ENCODE results near the gene REEP1.
"Not testable (repeated sequence)": the region's sequence is repeated elsewhere in the genome, so short reads cannot be mapped to it uniquely, and the experiment has no call there.

The REEP1 gene

DNA sequence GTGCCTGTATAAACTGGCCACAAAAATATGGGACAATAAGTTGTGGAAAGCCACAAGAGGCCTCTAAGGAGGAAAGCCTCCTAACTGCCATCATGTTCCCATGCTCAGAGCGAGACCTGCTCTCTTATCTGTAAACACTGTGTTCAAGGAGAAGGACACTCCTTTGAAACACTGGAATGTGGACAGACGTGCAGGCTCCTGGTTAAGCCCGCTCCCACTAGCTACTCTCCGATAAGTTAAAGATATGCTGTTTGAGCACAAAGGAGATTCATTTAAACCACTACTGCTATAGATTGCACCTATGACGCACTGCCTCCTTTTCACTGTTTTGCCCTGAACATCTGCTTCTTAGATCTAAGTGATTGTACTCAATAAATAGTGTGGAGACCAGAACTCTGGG, 92.2 kb downstream of the REEP1 start:
- DNase-seq (ENCODE audit: low read depth in 1 of 2, low spot score in 1 of 2), result not testable (repeated sequence)

DNA sequence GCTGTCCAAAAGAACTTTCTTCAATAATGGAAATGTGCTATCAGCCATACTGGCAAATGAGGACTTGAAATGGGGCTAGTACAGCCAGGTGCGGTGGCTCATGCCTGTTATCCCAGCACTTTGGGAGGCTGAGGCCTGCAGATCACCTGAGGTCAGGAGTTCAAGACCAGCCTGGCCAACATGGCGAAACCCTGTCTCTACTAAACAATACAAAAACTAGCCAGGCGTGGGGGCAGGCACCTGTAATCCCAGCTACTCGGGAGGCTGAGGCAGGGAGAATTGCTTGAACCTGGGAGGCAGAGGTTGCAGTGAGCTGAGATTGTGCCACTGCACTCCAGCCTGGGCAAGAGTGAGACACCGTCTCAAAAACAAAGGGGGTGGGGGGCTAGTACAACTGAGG, 92.6 kb downstream of the REEP1 start:
- DNase-seq (ENCODE audit: low read depth in 1 of 2, low spot score in 1 of 2), result not testable (repeated sequence)

DNA sequence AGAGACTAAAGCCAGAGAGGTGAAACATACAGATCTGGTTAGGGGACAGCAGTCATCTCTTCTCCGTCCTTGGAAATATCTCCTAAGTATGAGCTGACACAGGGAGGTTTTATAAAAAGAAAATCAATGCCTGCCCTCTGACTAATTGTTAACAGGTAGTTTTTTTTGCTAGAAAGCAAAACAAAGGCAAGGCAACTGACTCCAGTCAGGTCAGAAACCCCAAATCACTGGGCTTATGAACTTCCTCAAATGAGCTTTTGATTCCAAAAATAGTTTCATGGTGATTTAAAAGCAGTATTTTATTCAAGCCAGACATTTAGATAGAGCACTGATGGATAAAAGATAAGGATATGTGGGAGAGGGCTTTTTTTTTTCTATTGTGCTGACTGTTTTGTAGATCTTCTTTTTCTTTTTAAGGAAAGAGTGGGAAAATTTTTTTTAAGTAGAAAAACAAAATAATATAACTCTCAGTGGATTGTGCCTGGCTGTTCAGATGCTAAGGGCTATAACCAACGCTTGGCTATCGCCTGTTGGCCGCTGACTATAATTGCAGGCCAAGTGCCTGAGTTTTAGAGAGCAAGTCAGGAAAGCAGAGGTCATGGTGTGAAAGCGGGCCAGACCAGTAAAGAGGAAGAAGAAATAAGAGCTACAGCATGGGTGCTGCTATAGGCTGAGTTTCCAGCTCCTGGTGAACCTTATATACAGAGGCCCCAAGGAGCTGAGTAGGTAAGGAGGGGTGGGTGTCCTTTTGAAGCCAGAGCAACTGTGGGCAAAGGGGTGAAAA, 93.3 kb downstream of the REEP1 start:
- DNase-seq (ENCODE audit: low read depth in 1 of 2, low spot score in 1 of 2), result no peak

DNA sequence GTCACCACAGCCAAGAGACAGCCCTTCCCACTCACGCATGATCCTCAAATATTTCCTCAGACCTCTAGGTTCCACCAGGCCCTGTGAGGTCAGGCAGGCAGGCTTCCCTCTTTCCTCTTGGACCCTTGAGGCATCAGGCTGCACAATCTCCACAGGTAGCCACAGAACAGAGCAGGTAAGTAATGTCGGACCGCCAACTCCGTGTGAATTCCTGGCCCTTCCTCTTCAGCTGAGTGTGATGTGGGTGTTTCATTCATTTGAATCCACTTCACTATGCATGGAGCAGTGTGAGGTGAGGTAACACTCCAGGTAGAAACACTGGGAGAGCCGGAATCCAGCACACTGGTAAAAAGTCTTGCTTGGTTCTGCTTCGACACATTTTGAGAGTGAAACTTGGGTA, 94.2 kb downstream of the REEP1 start:
- DNase-seq (ENCODE audit: low read depth in 1 of 2, low spot score in 1 of 2), result no peak

DNA sequence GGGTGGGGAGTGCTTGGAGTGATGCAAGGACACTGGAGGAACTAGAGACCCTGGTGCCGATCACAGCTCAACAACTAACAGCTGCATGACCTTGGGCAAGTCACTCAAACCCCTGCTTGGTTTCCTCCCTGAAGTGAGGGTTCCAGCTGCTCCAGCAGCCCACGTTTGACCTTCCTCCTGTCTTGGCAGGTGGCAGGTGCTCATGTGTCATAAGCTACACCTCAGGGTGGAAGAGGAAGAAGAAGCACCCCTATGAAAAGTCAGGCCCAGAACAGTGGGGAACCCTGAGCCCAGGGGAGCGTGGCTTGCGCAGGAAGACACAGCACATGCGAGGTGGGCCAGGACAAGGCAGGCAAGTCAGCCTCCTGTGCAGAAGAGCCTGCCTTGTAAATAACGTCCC, 95.8 kb downstream of the REEP1 start:
- no peak for DNase-seq (ENCODE audit: low read depth in 1 of 2, low spot score in 1 of 2)

DNA sequence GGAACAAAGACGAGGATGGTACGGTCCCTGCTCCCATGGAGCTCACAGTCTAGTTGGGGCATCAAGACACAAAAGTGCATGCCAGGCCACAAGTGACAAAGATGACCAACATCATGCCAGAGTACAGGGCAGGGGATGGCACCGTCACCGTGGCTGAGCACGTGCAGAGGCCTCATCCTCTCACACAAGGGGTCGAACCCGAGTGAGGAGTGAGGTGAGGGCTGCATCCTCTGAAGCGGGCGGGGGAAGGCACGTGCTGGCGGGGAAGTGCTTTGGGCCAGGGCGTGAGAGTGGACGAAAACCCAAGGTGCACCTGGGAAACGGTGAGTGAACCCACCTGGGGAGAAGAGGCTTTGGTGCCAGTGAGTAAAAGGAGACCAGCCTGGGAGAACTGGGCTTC, 97.2 kb downstream of the REEP1 start:
- no peak for DNase-seq (ENCODE audit: low read depth in 1 of 2, low spot score in 1 of 2)

DNA sequence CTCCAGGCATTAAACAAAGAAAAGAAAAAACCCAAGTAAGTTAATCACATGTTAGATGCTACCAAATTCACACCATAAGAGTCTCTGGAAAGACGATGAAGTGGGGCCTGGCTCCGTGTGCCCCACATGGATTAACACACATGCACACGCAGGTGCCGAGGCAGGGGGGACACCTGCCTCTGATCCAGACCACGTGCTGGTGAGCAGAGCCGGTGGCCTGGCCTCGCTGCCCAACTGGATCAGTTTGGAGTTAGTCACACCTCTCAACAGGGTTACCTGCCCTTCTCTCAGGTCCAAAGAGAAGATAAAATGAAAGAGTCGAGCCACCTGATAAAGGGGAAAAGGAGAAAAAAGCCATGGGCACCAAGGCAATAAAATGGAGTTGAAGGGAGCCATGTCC, 97.7 kb downstream of the REEP1 start:
- DNase-seq (ENCODE audit: low read depth in 1 of 2, low spot score in 1 of 2), result no peak

DNA sequence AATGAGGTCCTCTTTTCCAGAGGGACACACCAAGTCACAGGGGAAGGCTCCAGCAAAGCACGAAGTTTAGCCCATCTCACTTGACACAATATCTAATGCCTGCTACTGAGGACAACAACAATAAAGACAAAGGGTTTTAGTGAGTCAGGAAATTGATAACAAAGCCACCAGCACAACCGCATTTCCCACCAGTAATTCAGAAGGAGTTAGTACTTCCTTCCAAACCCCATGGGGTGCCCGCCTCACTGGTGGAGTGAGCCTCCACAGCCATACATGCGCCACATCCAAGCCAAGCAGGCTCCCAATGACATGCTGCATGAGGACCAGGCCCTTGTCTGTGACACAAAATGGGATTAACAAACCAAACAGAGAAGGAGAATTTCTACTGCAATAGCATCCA, 98.1 kb downstream of the REEP1 start:
- DNase-seq (ENCODE audit: low read depth in 1 of 2, low spot score in 1 of 2), result no peak

DNA sequence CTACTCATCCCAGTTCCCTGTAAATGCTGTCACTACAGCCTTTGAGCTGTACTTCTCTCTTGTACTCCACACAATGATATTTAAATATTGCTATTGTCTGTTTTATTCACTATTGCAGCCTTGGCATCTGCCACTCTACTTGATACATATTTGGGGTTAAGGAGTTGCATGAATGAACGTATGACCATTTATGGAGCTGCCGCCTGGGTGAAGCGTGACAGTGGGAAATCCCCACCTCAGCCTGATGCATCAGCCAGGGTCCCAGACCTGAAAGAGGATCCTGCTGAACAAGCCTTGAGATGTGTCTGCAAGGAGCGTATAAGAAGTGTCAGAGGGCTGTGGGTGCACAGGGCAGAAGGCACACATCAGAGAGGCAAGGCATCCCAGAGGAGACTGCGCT, 99.1 kb downstream of the REEP1 start:
- DNase-seq (ENCODE audit: low read depth in 1 of 2, low spot score in 1 of 2), result peak in 1 of 2 donors; percentile 32

DNA sequence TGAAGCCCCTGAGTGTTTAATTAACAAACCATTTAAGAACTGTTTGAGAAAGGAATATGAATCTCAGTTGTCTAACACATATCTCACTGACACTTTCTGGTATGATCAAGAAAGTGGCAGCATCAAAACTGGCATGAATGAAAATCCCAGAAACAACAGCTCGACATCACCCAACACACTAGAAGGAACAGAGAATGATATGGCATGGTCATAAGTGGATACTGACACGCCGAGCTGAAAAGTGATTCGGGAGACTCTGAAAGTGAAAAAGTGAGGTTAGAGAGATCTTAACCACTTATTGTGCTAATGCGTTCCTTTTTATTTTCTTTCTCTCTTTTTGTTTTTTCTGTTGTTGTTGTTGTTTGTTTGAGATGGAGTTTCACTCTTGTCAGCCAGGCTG, 100.3 kb downstream of the REEP1 start:
- no peak for DNase-seq (ENCODE audit: low read depth in 1 of 2, low spot score in 1 of 2)

DNA sequence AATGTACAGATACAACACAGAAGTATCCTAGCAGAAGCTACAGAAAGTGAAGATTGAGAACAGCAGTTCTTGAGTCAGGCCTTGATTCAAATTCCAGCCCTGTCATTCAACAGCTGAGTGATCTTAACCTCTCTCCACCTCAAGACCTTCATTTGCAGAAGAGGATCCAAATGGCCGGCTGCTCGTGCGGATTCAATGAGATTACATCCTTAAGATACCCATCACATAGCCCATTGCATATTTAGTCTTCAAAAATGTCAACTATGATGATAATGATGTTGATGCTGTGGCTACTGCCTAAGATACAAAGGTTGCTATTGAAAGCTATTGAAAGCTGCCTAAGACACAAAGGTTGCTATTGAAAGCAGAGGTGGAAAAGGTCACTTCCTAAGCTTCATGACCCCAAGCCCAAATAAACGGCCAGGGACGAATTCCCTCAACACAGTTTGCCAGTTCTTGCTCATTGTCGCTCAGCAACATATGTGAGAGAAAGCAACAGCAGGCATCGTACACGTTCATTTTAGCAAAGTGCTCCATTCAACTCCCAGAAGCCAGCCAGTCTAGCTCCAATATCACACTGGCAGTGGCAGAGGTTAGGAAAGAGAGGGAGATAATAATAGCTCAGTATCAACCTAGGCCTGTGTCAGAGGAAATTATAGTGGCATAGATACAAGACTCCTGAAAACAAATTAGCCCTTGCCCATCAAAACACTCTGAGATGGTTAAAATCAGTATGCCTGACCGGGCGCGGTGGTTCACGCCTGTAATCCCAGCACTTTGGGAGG, 102.0 kb downstream of the REEP1 start:
- no peak for DNase-seq (ENCODE audit: low read depth in 1 of 2, low spot score in 1 of 2)

DNA sequence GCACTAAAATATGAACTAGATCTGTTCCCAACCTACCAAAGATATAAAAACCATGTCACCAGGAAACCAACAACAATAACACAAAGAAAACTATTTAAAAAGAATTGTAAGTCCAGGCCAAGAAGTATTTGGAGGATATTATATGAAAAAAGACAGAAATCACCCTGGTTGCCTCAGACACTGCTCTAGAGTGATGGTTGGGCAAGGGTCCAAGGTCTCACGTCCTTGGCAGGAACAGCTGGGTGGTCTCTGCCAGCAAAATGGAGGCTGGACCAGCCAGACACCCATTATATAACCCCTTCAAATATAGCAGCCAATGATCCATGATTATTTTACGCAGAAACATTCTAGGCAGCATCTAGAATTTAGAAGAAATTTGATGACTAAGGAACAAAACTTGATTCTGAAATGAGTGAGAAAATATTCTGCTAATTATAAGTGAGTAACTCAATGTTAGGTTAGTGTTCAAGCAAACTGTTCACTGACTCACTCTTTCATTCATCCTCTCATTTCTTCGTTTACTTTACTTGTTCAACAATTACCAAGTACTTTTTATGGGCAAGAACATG, 102.8 kb downstream of the REEP1 start:
- DNase-seq (ENCODE audit: low read depth in 1 of 2, low spot score in 1 of 2), result no peak

DNA sequence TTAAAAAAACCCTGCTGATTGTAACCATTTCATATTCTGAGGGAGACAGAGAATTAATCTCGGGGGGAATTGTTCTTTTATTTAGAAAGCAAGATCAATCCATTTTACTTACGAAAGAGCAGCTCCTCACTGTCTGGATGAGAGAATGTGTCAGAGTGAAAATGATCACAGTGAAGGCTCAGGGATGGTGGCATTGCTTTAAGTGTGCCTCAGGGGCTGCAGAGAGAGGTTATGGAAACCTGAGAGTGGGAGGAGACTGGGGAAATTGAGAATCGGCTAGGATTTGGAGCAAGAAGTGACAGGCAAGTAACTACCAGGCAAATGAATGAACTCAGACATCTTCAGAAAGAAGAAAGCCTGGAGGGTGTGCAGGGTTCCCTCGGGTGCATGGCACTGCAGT, 104.0 kb downstream of the REEP1 start:
- no peak for DNase-seq (ENCODE audit: low read depth in 1 of 2, low spot score in 1 of 2)

DNA sequence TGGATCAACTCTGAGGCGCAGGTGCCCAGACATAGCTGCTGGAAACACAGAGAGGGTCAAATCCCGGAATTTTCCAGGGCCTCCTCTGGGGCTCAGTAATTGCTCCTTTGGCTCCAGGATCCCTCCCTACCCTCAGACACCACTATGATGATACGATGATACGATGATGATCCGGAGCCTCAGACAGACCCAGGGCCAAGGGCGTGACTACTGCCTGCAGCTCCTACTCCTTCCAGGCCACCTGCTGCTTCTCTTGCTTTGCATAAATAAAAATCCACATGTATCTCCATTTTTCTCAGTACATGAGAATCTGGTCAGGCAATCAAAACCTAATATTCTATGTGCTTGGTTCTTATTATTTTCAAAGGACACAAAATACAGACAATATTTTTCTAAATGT, 104.5 kb downstream of the REEP1 start:
- no peak for DNase-seq (ENCODE audit: low read depth in 1 of 2, low spot score in 1 of 2)

DNA sequence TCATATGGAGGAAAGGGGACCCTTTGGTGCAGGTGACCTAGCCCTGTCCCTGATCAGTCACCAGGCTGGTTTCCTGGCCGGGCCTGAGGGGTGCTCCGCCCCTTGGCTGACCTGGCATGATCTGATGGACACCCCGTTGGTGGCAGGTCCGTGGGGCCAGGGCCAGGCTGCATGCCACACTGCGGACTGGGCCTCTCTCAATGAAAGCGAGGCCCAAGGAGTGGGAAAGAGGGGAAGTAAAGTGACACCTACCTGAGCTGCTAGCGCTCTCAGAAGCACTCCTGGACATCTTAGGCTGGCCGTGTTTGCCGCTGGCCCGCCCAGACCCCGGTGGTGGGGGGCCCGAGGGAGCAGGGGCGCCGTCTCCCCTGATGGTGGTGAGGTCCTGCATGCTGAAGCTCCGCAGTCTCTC, 105.0 kb downstream of the REEP1 start:
- DNase-seq (ENCODE audit: low read depth in 1 of 2, low spot score in 1 of 2), result no peak

DNA sequence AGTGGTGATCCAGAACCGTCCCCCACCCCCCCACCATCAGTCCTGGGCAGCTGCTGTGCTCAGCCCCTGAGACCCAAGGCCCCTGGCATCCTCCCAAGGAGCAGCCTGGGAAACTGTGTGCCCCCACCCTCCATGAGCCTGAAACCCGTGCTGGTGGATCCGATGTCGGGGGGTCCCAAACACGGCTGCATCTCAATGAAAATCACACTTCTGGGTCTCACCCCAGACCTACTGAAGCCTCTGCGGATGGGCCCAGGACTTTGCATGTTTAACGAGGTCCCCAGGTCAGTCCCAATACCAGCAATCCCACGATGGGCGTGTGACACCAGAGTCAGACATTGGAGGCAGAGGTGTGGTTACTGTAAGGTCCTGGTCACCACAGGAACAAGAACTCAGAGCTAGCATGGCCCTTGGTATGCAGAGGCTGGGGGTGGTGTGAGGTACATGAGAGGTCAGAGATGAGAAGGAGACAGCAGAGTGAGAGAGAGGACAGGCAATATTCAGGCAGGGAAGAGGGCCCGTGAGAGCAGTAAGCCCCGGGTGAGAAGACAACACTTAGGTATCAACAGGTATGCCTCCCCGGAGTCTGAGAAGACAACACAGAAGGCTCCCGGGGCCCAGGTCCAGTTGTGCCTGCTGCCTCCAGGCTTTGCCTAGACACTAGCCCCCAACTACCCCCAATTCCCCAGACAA, 105.6 kb downstream of the REEP1 start:
- no peak for DNase-seq (ENCODE audit: low read depth in 1 of 2, low spot score in 1 of 2)

DNA sequence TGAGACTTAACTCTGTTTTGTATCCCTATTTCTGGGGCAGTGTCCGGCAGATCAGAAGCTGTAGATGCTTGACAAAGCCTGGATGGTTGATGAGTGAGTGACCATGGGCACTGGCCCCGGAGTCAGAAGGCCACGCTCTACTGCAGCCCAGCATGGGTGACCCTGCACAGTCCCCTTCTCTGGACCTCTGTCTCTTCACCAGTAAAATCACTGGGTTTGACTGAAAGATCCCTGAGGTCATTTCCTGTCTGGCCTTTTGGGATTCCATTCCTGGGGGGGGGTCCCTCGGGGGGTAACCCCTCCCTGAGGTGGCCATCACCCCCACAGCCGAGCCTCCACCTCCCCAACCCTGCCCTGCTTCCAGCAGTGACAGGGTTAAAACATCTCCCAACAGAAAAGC, 106.5 kb downstream of the REEP1 start:
- DNase-seq (ENCODE audit: low read depth in 1 of 2, low spot score in 1 of 2), result no peak

DNA sequence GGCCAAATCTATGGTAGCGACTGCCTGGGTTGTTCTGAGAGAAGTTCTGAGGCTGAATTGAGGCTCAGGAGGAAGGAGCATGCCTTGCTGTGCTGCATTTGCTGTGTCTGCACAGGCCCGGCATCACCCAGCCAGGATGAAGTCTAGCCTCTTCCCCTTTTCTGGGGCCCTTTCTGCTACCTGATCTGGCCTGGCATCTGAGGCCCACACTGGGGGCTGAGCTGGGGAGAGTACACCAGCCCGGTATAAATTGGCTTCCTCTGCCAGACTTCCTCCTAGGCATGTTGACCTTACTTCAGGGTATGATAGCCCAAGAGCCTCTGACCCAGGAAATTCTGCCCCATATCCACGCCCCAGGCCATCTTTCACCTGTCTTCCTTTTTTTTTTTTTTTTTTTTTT, 108.2 kb downstream of the REEP1 start:
- no peak for DNase-seq (ENCODE audit: low read depth in 1 of 2, low spot score in 1 of 2)

DNA sequence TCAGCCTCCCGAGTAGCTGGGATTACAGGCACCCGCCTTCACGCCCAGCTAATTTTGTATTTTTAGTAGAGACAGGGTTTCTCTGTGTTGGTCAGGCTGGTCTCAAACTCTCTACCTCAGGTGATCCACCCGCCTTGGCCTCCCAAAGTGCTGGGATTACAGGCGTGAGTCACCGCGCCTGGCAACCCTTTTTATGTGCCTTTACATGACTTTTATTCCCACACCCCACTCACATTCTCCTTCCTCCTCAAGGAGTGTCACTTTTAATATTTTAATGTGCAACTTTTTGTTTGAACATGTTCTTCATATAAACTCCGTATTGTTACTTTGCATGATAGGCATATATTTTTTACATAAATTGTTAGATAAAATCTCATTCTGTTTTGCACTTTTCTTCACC, 108.9 kb downstream of the REEP1 start:
- DNase-seq (ENCODE audit: low read depth in 1 of 2, low spot score in 1 of 2), result not testable (repeated sequence)

DNA sequence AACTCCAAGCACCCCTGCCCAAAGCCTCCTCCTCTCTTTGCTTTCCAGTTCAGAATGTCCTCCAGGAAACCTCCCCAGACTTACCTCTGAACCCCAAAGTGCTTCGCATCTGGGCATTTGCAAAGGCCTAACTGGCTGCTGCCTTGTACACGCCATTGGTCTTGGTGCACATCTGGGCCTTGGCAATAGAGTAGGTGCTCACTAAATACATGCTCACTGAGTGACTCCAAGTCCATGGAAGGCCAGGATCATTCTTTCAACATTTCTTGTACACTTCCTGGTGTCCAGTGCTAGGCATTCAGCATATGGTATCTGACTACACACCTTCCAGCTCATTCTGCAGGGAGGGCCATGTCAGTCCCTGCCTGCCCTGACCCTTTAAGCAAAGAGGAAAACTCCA, 109.7 kb downstream of the REEP1 start:
- no peak for DNase-seq (ENCODE audit: low read depth in 1 of 2, low spot score in 1 of 2)

DNA sequence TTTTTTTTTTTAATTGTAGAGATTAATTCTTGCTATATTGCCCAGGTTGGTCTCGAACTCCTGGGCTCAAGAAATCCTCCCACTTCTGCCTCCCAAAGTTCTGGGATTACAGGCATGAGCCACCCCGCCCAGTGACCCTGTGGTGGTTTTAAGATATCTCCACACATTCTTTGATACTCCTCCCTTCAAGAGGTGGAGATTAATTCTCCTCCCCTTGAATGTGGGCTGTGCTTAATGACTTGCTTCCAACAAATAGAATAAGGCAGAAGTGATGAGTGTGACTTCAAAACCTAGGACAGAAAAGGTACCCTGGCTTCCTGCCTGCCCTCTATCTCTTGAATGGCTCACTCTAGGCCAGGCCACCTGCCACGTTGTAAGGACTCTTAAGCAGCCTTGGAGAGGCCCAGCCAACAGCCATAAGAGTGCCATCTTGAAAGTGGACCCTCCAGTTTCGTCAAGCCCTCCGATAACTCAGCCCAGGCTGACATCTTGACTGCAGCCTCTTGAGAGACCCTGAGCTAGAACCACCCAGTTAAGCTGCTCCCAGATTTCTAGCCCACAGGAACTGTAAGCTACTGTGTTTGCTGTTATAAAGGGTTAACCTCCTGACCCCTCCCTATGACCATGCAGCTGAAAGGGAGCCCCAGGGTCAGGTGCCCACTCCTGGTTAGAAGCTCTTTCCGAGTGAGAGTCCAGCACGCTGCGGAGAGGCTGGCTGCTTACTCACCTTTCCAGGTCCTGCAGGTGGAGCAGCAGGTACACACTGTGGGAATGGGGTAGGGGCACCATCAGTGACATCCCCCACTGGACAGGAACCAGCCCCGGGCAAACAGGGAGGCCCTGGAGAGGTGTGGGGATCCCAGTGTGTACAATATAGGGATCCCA, 110.5 kb downstream of the REEP1 start:
- no peak for DNase-seq (ENCODE audit: low read depth in 1 of 2, low spot score in 1 of 2)
